A172 (cell line): Measurements from ENCODE around the gene AP1M2. TPM values are rescaled to one million over a fixed set of nuclear protein-coding genes. Genes with fewer than 3 reads are reported as not detected.
"Not testable (repeated sequence)": the region's sequence is repeated elsewhere in the genome, so short reads cannot be mapped to it uniquely, and the experiment has no call there.

Experiments used
- DNase-seq: peaks from one replicate; pipeline ENCODE4 v3.0.0-alpha.2; 2015; ENCODE audit warnings: low spot score
- total RNA-seq: library from RNA; depleted of rRNA; stranded (reverse); fragments of >200 nt; shearing (Covaris generic); gene quantifications from 2 replicates; pipeline ENCODE4 v1.2.3, GENCODE V29; 2014

AP1M2 gene
- total RNA-seq, 1 experiment from 2014 or later = 39.4 TPM

DNA sequence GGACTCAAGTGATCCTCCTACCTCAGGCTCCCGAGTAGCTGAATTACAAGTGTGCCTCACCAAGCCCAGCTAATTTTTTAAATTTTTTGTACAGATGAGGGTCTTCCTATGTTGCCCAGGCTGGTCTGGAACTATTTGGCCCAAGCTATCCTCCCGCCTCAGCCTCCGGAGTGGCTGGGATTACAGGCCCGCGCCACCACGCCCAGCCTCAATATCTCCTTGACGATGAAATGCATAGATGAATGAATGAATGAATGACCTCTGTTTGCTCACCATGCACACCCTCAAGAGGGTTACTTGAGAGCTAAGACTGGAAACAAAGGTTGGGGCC lies 14.9 kb upstream of the AP1M2 start:
- DNase-seq = no peak

- no peak for DNase-seq
Observed at GRCh38 chr19:10600149-10600548, 13.0 kb upstream of the AP1M2 start.

GRCh38 chr19:10593820-10594637 lies 6.9 kb upstream of the AP1M2 start:
- no peak for DNase-seq

DNA sequence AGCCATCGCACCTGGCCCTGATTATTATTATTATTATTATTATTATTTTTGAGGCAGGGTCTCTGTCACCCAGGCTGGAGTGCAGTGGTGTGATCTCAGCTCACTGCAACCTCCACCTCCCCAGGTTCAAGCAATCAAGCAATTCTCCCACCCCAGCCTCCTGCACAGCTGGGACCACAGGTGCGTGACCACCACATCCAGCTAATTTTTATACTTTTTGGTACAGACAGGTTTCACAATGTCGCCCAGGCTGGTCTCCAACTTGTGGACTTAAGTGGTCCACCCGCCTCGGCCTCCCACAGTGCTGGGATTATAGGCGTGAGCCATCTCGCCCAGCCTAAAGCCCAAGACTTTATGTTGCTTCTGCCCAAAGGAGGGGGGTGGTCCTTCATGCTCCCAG lies 6.0 kb upstream of the AP1M2 start:
- no peak for DNase-seq

GRCh38 chr19:10587839-10588150 lies 683 bp upstream of the AP1M2 start:
- no peak for DNase-seq

GRCh38 chr19:10586396-10586795 lies 716 bp downstream of the AP1M2 start:
- no peak for DNase-seq

DNA sequence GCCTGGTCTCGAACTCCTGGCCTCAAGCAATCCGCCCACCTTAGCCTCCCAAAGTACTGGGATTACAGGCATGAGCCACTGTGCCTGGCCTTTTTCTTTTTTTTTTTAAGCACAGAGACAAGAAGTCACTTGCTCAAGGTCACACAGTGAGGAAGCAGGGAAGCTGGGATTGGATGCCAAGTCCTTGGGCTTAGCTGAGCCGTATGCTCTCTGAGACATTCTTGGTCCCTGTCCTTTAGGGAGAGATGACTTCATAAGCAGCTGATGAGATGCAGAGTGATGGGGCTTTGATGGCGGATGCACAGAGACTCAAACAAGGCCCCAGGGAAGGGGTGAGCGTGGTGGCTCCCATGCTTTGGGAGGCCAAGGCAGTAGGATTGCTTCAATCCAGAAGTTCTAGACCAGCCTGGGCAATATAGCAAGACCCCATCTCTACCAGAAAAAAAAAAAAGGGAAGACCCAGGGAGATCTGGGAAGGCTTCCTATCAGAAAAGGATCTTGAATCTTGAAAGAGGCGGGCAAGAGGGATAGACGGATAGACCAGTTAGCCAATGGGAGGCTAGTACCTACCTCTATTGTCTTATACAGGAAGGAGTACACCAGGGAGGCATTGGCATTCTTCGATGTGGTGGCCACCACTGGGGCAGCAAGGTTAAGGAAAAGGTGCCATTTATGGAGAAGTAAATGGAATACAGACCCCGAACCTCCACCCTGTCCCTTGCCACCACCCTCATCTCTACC lies 3.9 kb downstream of the AP1M2 start:
- DNase-seq = peak; percentile 29

GRCh38 chr19:10582091-10582490 lies 5.0 kb downstream of the AP1M2 start:
- DNase-seq = no peak

DNA sequence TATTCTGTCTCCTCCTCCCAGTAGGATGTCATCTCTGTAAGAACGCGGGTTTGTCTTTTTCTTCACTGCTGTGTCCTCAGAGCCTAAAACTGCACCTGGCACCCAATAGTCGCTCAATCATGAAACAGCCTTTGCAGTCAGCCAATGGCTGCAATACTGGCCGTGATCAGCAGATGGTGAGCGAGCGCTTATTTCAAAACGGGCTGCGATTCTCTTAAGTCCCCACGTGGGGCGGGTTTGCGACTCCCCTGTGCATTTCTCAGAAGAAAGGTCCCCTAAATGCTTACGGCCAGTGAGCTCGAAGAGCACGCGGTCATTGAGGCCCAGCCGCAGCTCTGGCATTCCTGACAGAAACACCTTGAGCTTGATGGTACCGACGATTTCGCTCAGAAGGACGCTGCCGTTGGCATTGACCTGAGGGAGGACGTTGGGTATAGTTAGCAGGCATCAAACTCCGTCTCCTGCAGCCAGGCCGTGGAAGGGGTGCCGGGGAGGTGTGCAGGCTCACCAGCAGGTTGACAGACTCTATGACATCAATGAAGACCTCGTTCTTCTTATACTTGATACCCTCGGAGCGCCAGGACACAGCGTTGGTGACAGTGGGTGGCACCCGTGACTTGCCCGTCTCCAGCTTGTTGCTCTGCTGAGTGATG lies 6.0 kb downstream of the AP1M2 start:
- DNase-seq = peak; percentile 90

DNA sequence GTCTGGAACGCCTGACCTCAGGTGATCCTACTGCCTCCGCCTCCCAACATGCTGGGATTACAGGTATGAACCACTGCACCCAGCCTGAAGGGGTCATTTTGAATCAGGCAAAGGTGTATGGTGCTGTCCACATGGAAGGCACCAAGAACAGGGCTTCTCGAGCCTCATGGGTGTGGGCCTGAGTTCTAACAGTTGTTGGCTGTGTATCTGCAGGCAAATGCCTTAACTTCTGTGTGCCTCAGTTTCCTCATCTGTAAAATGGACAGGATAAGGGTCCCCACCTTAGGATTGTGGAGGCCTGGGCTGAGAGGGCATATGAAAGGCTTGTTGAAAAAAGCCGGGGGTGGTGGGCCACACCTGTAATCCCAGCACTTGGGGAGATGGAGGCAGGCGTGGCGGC lies 9.2 kb downstream of the AP1M2 start:
- DNase-seq = no peak

GRCh38 chr19:10575011-10575716 lies 11.9 kb downstream of the AP1M2 start:
- no peak for DNase-seq

DNA sequence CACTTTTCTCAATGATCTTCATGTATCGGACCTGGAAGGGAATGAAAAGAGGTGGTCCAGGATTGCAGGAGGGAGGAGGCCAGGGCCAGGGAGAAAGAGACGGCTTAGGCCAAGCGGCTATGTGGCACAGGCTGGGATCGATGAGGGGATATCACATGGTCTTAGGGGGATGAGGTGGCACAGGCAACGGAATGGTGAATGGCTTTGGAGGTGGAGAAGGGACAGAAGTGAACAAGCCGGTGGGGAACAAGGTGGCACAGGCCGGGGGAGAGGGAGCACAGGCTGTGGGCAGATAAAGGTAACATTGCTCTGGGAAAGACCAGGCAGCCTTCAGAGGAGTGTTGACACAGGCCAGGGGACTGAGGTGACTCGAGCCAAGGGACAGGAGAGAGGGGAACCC lies 12.7 kb downstream of the AP1M2 start:
- DNase-seq = no peak

- not testable (repeated sequence) for DNase-seq
Observed at GRCh38 chr19:10573793-10574192, 13.3 kb downstream of the AP1M2 start.

DNA sequence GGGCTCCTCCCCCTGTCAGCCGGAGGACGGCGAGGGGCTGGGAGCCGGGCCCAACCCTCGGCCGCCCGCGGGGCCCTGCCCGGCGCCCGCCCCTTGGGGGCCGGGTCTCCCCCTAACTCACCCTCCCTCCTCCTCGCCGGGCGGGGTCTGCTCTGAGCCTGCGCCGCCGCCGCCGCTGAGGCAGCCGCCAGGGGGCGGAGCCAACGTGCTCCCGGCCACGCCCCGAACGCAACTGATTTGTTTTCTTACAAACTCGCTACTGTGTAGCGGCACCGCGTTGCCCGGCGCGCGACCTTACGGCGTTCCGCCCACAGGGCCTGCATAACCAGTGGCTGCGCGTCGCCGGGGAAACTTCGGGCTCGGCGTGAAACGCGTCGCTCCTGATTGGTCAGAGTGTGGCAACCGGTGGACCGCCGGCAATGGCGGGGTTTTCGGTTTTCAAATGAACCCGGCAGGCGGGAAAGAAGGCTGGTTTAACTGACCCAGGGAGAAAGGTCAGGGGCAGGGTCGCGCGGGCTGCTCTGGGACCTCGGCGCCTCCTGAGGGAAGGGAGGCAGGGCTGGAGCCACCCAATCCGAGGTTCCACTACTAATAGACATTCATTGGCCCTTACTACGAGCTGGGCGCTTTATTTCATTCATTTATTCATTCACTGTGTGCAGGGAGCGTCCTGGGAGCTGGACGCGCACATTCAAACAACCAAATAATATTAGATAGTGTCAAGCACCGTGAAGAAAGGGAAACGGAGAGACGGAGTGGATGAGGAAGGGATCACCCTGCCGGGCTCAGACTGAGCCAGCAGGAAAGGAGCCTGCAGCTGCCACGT lies 18.1 kb downstream of the AP1M2 start, which contains the start of gene CDKN2D:
Gene CDKN2D (minus strand): TSS at position 154 of the 826 bp plus-strand sequence. CDS start 326 bp downstream, outside the sequence.
- peak; percentile 98 for DNase-seq

DNA sequence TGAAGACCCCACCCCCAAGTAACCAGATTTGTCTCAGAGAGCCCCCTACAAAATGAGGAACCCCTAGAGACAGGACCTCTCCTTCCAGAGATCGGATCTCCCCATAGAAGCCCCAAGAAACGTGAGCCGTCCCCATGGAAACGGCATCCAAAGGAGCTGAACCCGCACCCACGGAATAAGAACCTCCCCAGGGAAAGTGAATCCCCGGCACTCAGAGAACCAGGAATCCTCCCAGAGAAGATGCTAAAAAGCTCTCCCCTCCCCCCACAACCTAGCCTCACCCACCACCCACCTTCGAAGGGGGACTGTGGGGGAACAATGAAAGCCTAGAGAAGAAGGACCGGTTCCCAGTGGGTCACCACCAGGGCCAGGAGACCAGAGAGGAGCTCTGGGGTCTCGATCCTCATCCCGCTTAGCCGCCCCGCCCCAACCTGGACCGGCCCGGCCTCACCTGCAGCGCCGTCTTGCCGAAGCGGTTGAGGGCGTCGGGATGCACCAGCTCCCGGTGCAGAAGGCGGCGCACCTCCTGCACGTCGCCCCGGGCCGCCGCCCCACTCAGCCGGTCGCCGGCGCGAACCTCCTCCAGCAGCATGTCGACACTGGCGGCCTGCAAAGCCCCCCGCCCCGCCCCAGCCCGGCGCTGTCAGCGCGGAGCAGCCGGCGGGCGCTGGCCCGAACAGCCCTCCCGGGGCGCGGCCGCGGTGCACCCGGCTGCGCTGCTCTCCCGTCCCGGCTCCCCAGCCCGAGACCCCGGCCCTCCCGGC lies 18.9 kb downstream of the AP1M2 start:
- DNase-seq = peak; percentile 24

DNA sequence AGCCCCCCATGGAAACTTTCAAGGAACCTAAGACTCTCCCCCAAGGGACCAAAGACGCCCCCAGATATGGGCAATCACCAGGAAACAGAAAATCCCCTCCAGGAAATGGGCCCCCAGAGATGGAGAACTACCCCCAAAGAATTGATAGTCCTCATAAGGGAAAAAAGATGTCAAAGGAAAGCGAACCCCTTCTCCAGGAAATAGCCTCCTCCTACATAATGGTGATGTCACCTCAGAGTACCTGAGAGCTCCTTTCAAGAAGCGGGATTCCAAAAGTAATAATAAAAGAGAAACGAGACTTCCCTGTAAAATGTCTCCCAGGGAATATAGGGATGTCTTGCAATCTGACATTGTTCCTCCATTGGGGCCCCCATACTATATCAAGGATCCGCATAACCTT lies 19.5 kb downstream of the AP1M2 start:
- DNase-seq = no peak

DNA sequence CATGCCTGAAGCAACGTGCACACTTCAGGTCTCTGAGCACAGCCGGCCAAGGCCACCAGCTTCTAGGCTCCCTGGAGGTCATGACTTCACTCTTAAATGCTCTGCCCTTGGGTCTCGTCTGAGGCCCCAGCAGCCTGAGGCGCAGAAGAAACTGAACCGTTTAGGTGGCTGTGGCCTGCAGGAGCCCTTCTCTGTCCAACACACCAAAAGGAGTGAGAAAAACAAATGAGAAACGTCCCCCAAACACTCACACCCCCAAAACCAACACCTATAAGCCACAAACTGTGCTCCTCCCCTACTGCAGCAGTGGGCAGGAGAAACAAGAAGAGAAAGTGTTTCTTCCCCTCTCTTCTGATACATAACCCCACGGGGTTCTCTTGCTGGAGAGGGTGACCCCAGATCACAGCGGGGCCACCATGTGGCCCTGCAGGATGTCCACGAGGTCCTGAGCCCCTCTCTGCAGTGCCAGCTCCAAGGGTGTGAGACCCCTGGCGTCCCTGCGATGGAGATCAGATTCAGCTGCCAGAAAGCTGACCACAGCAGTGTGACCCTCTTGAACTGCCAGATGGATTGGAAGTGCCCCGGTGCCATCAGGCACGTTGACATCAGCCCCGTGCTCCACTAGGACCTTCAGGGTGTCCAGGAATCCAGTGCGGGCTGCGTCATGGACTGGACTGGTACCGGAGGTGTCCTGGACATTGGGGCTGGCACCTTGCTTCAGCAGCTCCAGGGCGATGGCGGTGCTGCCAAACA lies 20.3 kb downstream of the AP1M2 start:
- no peak for DNase-seq

GRCh38 chr19:10566408-10566657 lies 20.8 kb downstream of the AP1M2 start:
- DNase-seq = no peak

DNA sequence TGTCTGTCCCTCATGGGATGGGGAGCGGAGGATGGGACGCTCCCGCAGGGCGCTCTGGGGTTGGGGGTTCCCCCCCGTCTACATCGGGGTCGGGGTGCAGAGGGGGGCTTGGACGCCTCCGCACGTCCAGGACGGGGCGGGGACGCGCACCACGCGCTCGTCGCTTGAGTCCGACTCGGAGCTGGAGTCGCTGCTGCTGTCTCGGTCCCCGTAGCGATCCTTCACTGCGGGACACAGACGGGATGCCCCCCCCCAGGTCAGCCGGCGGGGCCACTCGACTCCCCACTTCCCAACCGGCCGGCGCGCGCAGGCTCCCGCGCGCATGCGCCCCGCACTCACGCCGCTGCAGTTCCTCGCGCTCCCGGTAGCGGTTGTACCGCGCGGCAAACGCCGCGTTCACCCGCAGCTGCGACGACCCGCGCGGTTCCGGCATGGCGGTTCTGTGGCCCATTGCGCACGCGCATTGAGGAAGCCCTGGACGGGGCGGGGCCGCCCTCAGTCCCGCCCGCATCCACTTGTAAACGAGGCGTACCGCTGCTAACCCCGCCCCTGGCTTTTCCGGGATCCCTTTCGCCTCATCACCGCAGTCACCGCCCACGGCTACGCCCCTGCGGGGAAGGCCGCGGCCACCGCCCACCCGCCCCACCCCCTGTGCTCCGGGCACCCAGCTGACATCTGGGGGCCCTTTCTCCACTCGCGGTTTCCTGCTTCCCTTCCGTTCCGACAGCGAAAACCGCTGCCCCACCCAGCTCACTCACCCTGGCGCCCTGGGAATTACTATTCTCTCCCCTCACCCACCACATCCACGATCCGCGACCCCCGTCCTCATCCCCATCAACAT lies 21.3 kb downstream of the AP1M2 start, which contains the start of gene KRI1:
Gene KRI1 (minus strand): TSS at position 444 of the 841 bp plus-strand sequence. CDS start 11 bp downstream, at position 433.
- peak; percentile 96 for DNase-seq
